Measurements from ENCODE around the gene PAIP2B. TPM values are rescaled to one million over a fixed set of nuclear protein-coding genes. Genes with fewer than 3 reads are reported as not detected.

Gene PAIP2B, protein sequence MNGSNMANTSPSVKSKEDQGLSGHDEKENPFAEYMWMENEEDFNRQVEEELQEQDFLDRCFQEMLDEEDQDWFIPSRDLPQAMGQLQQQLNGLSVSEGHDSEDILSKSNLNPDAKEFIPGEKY
- total RNA-seq (1.2 and 1.5 TPM in 2 replicates), polyA plus RNA-seq (0.16 and 0.22 TPM in 2 replicates), polyA minus RNA-seq (ENCODE audit: low replicate concordance) (not detected in 2 replicates)
- 0.10 and 0.34 TPM in 2 replicates for polyA plus RNA-seq (2012)

DNA sequence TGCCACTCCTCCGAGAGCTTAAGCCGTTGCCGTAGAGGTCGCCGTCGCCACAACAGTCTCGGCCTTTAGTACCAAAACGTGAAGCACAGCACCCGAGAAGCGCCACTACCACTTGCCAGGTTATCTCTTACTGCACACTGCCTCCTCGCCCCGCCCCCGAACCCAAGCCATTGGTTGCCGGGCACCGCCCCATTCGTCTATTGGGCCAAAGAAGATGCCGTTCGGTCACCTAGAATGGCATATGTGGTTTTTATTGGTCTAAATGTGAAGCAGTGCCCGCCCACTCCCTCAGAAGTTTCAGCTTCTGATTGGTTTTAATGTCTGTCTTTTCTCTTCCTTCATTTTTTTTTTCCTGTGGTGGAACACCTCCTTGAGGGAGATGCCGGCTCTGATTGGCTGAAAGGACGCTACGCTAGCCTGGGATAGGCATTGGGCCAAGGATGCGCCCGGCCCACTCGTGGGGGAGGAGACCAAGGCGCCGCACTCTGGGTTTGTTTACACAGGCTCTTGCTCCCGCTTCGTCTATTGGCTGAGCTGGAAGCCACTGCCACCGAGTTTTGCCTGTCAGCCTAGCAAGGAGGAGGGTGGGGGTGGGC lies at the start of gene PAIP2B:
TSS of gene PAIP2B (minus strand) at position 139 of the 596 bp plus-strand sequence. CDS start 24,514 bp downstream, outside the sequence.
- no peaks in the 10 kb centered on the region for H3K9me3 ChIP-seq (ENCODE audit: control insufficient read depth, insufficient read depth, low read depth, low read length)
- TF ChIP-seq EZH2 (IDR thresholded peaks at IDR 0.05; ENCODE audit: low read length, missing control alignments), result no peak
- TF ChIP-seq, protein P1, sequence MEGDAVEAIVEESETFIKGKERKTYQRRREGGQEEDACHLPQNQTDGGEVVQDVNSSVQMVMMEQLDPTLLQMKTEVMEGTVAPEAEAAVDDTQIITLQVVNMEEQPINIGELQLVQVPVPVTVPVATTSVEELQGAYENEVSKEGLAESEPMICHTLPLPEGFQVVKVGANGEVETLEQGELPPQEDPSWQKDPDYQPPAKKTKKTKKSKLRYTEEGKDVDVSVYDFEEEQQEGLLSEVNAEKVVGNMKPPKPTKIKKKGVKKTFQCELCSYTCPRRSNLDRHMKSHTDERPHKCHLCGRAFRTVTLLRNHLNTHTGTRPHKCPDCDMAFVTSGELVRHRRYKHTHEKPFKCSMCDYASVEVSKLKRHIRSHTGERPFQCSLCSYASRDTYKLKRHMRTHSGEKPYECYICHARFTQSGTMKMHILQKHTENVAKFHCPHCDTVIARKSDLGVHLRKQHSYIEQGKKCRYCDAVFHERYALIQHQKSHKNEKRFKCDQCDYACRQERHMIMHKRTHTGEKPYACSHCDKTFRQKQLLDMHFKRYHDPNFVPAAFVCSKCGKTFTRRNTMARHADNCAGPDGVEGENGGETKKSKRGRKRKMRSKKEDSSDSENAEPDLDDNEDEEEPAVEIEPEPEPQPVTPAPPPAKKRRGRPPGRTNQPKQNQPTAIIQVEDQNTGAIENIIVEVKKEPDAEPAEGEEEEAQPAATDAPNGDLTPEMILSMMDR (conservative IDR thresholded peaks at IDR 0.05 in 1 of 2, IDR thresholded peaks at IDR 0.05 in 1 of 2; ENCODE audit: low read depth in 1 of 2, low read length in 2 of 2), result no peak
- peaks cover 8% of the 10 kb centered on the region for H3K27me3 ChIP-seq (ENCODE audit: control insufficient read depth, insufficient read depth, low read length)
- no peak within 1 kb of the TSS for H3K9ac ChIP-seq (ENCODE audit: insufficient read depth, low read length)
- no peaks in the 10 kb centered on the region for H4K20me1 ChIP-seq (ENCODE audit: control insufficient read depth, extremely low read depth, insufficient read depth, low read length)
- peak within 1 kb of the TSS; percentile 78 for H2AFZ ChIP-seq (ENCODE audit: low read length)
- H3K27ac ChIP-seq (ENCODE audit: insufficient read depth, low read length), result no peak within 1 kb of the TSS
- H3K4me3 ChIP-seq (replicated peaks in 1 of 4; ENCODE audit: control extremely low read depth in 1 of 4, insufficient read depth in 1 of 4, low read depth in 3 of 4, low read length in 4 of 4), result peak within 1 kb of the TSS; percentile 45 to 74 (median 58)
- no peaks in the 10 kb centered on the region for H3K4me1 ChIP-seq (ENCODE audit: control insufficient read depth, extremely low read depth, insufficient read depth, low read length)
- no peaks in the 10 kb centered on the region for H3K79me2 ChIP-seq (ENCODE audit: control insufficient read depth, insufficient read depth, low read length)
- H3K4me2 ChIP-seq (ENCODE audit: extremely low read depth, insufficient read depth, low read length), result peak within 1 kb of the TSS; percentile 75
- H3K36me3 ChIP-seq (ENCODE audit: control insufficient read depth, insufficient read depth, low read length), result no peaks in the 10 kb centered on the region
- peak; percentile 98 to 99 for DNase-seq (ENCODE audit: low read depth in 2 of 2)

DNA sequence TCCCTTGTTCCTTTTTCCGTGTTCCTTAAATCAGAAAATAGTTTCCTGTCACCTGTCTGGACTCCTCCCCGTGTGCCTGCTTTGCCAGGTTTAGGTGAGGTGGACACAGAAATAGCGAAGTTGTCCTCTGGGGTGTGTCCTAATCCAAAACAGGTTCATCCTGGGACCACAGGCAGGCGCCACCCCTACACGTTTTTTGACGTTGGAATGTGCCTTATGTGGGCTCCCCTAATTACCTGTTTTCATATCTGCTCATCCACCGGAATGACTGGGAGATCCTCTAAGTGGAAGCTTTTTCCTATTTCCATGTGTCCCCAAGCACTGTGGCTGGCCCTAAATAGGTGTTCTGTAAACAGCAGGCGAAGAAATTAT lies 49.0 kb upstream of the PAIP2B start:
- Histone ChIP-seq H4K20me1 (ENCODE audit: control insufficient read depth, extremely low read depth, insufficient read depth, low read length) (no peaks in the 10 kb centered on the region), H3K4me3 (replicated peaks in 1 of 4; ENCODE audit: control extremely low read depth in 1 of 4, insufficient read depth in 1 of 4, low read depth in 3 of 4, low read length in 4 of 4) (peak overlapping the region in 1 of 4 experiments; percentile 62), H2AFZ (ENCODE audit: low read length) (no peak overlapping the region), H3K36me3 (ENCODE audit: control insufficient read depth, insufficient read depth, low read length) (no peaks in the 10 kb centered on the region), H3K27ac (ENCODE audit: insufficient read depth, low read length) (no peak overlapping the region), H3K79me2 (ENCODE audit: control insufficient read depth, insufficient read depth, low read length) (no peaks in the 10 kb centered on the region), H3K4me1 (ENCODE audit: control insufficient read depth, extremely low read depth, insufficient read depth, low read length) (no peaks in the 10 kb centered on the region), H3K9ac (ENCODE audit: insufficient read depth, low read length) (no peak overlapping the region), H3K9me3 (ENCODE audit: control insufficient read depth, insufficient read depth, low read depth, low read length) (no peaks in the 10 kb centered on the region), H3K27me3 (ENCODE audit: control insufficient read depth, insufficient read depth, low read length) (peaks cover 7% of the 10 kb centered on the region), H3K4me2 (ENCODE audit: extremely low read depth, insufficient read depth, low read length) (no peak overlapping the region)
- no peak for DNase-seq (ENCODE audit: low read depth in 2 of 2)
- no peak for TF ChIP-seq EZH2 (IDR thresholded peaks at IDR 0.05; ENCODE audit: low read length, missing control alignments)
- TF ChIP-seq, protein P1 (conservative IDR thresholded peaks at IDR 0.05 in 1 of 2, IDR thresholded peaks at IDR 0.05 in 1 of 2; ENCODE audit: low read depth in 1 of 2, low read length in 2 of 2), result no peak

DNA sequence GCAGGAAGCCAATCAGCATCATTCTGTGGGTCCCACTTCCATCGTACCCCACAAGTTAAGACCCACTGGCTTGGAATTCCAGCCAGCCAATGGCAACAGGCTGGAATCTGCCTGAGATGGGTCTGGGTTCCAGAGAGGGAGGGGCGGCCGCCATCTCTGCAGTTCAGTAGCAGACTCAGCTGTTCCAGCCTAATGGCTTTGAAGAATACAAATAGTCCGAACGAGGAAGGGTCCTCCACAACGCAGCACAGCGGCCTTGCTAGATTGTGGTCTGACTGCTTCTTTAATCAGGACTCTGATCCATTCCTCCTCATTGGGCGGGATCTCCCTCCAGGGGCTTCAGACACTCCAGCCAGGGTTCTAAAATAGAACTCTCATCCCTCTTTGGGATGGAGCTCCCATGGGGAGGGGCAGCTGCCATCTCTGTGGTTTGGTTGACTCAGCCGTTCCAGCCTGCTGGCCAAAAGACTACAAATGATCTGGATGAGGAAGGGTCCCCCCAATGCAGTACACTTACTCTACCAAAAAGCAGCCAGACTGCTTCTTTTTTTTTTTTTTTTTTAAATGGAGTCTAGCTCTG lies 42.7 kb upstream of the PAIP2B start:
- Histone ChIP-seq H3K27me3 (ENCODE audit: control insufficient read depth, insufficient read depth, low read length) (no peaks in the 10 kb centered on the region), H3K4me1 (ENCODE audit: control insufficient read depth, extremely low read depth, insufficient read depth, low read length) (no peaks in the 10 kb centered on the region), H3K36me3 (ENCODE audit: control insufficient read depth, insufficient read depth, low read length) (no peaks in the 10 kb centered on the region), H3K4me2 (ENCODE audit: extremely low read depth, insufficient read depth, low read length) (no peak overlapping the region), H3K27ac (ENCODE audit: insufficient read depth, low read length) (no peak overlapping the region), H3K9ac (ENCODE audit: insufficient read depth, low read length) (no peak overlapping the region), H3K79me2 (ENCODE audit: control insufficient read depth, insufficient read depth, low read length) (no peaks in the 10 kb centered on the region), H3K9me3 (ENCODE audit: control insufficient read depth, insufficient read depth, low read depth, low read length) (no peaks in the 10 kb centered on the region), H2AFZ (ENCODE audit: low read length) (no peak overlapping the region), H3K4me3 (replicated peaks in 1 of 4; ENCODE audit: control extremely low read depth in 1 of 4, insufficient read depth in 1 of 4, low read depth in 3 of 4, low read length in 4 of 4) (no peak overlapping the region), H4K20me1 (ENCODE audit: control insufficient read depth, extremely low read depth, insufficient read depth, low read length) (no peaks in the 10 kb centered on the region)
- TF ChIP-seq, protein P1 (conservative IDR thresholded peaks at IDR 0.05 in 1 of 2, IDR thresholded peaks at IDR 0.05 in 1 of 2; ENCODE audit: low read depth in 1 of 2, low read length in 2 of 2), result no peak
- no peak for TF ChIP-seq EZH2 (IDR thresholded peaks at IDR 0.05; ENCODE audit: low read length, missing control alignments)
- no peak for DNase-seq (ENCODE audit: low read depth in 2 of 2)

All from fibroblast of lung (primary cell).